HepG2 (cell line): ENCODE data around the gene ACP2. TPM values are rescaled to one million over a fixed set of nuclear protein-coding genes. Genes with fewer than 3 reads are reported as not detected.
A peak's percentile ranks its signal among the peaks of the same experiment; 100 is the strongest.

Experiments
- DMAP1 ChIP-seq: IDR thresholded peaks from 2 replicates; pipeline ENCODE4 v1.6.1; 2016
- ESRRA ChIP-seq: sonication (generic); formaldehyde crosslinking; IDR thresholded peaks from 2 replicates; pipeline ENCODE4 v1.5.1; 2020; ENCODE audit warnings: mild to moderate bottlenecking, low read depth, missing genetic modification reagents
- KLF12 ChIP-seq: sonication (generic); formaldehyde crosslinking; IDR thresholded peaks from 2 replicates; pipeline ENCODE4 v1.4.0; 2020; ENCODE audit warnings: missing genetic modification reagents, borderline replicate concordance
- MED1 ChIP-seq: sonication (generic); formaldehyde crosslinking; IDR thresholded peaks from 2 replicates; pipeline ENCODE4 v1.4.0; 2020; ENCODE audit warnings: missing genetic modification reagents
- MYC ChIP-seq: sonication (generic); formaldehyde crosslinking; IDR thresholded peaks from 2 replicates; pipeline ENCODE4 v1.9.0; 2021; ENCODE audit warnings: missing genetic modification reagents, borderline replicate concordance
- POLR2A ChIP-seq, 2 experiments: IDR thresholded peaks; 2 replicates each; pipeline ENCODE4 v1.6.1; 2011; ENCODE audit warnings: low read depth in 2 of 2, low read length in 2 of 2, mild to moderate bottlenecking in 1 of 2, moderate library complexity in 1 of 2; ENCODE audit not compliant: insufficient read depth in 1 of 2
- PRPF4 ChIP-seq: fragments of 200-400 bp; formaldehyde crosslinking; IDR thresholded peaks from 2 replicates; pipeline ENCODE4 v1.6.1; 2016; ENCODE audit warnings: low read length, low read depth; ENCODE audit not compliant: poor library complexity, severe bottlenecking
- SALL2 ChIP-seq: sonication (generic); formaldehyde crosslinking; IDR thresholded peaks from 2 replicates; pipeline ENCODE4 v1.8.1; 2023; ENCODE audit warnings: mild to moderate bottlenecking, missing genetic modification reagents, inconsistent platforms
- ZFP82 ChIP-seq: sonication (generic); formaldehyde crosslinking; IDR thresholded peaks from 2 replicates; pipeline ENCODE4 v1.5.1; 2020; ENCODE audit warnings: mild to moderate bottlenecking, missing genetic modification reagents, borderline replicate concordance
- ZNF160 ChIP-seq: sonication (generic); formaldehyde crosslinking; IDR thresholded peaks from 2 replicates; pipeline ENCODE4 v1.8.0; 2022; ENCODE audit warnings: mild to moderate bottlenecking, inconsistent platforms, missing genetic modification reagents
- ZNF260 ChIP-seq: sonication (generic); formaldehyde crosslinking; IDR thresholded peaks from 2 replicates; pipeline ENCODE4 v1.4.0; 2020; ENCODE audit warnings: missing genetic modification reagents, low read depth, mild to moderate bottlenecking, borderline replicate concordance
- ZNF569 ChIP-seq: sonication (generic); formaldehyde crosslinking; IDR thresholded peaks from 2 replicates; pipeline ENCODE4 v1.5.0; 2020; ENCODE audit warnings: mild to moderate bottlenecking, missing genetic modification reagents, moderate library complexity, borderline replicate concordance
- ZNF619 ChIP-seq: sonication (generic); formaldehyde crosslinking; IDR thresholded peaks from 2 replicates; pipeline ENCODE4 v1.4.0; 2020; ENCODE audit warnings: mild to moderate bottlenecking, missing genetic modification reagents
- ZNF790 ChIP-seq: sonication (generic); formaldehyde crosslinking; IDR thresholded peaks from 2 replicates; pipeline ENCODE4 v1.8.0; 2022; ENCODE audit warnings: missing genetic modification reagents, mild to moderate bottlenecking, borderline replicate concordance
- polyA plus RNA-seq, 8 experiments: library from polyadenylated mRNA; depleted of rRNA in 3 of 8; stranded (reverse) in 7 of 8; unstranded in 1 of 8; fragments of >200 nt; fragmentation: Illumina TruSeq in 4 of 8; extraction: Trizol in 4 of 8; gene quantifications; 2 replicates each; pipeline versions ENCODE4 v1.2.1 to v1.2.3, GENCODE V29; 2011 to 2016; ENCODE audit warnings: low read depth in 4 of 8, missing spikeins in 1 of 8, mixed read lengths in 1 of 8; ENCODE audit not compliant: insufficient read depth in 1 of 8
- total RNA-seq, 5 experiments: library from RNA; depleted of rRNA; stranded (reverse); fragments of >200 nt; fragmentation: Illumina TruSeq; extraction: Trizol; gene quantifications; 2 replicates each; pipeline ENCODE4 v1.2.3, GENCODE V29; 2016; ENCODE audit warnings: low read depth in 1 of 5
- TF ChIP-seq, protein P1 (sequence below): sonication (generic); formaldehyde crosslinking; IDR thresholded peaks from 2 replicates; pipeline ENCODE4 v1.4.0; 2020; ENCODE audit warnings: mild to moderate bottlenecking, missing genetic modification reagents
- TF ChIP-seq, protein P2 (sequence below): sonication (generic); formaldehyde crosslinking; IDR thresholded peaks from 2 replicates; pipeline ENCODE4 v1.4.0; 2020; ENCODE audit warnings: missing genetic modification reagents
- TF ChIP-seq, protein P3 (sequence below): sonication (generic); formaldehyde crosslinking; IDR thresholded peaks from 2 replicates; pipeline ENCODE4 v1.4.0; 2020; ENCODE audit warnings: missing genetic modification reagents, low read depth, mild to moderate bottlenecking, borderline replicate concordance
- TF ChIP-seq, protein P4 (sequence below): sonication (generic); formaldehyde crosslinking; IDR thresholded peaks from 2 replicates; pipeline ENCODE4 v1.4.0; 2020; ENCODE audit warnings: mild to moderate bottlenecking, missing genetic modification reagents

The ACP2 gene
- total and polyA plus RNA-seq, 2 of the 13 experiments (the other 11 are each of a cell fraction or from before 2014, with no cell fraction given), result 17.7 to 20.2 TPM

DNA sequence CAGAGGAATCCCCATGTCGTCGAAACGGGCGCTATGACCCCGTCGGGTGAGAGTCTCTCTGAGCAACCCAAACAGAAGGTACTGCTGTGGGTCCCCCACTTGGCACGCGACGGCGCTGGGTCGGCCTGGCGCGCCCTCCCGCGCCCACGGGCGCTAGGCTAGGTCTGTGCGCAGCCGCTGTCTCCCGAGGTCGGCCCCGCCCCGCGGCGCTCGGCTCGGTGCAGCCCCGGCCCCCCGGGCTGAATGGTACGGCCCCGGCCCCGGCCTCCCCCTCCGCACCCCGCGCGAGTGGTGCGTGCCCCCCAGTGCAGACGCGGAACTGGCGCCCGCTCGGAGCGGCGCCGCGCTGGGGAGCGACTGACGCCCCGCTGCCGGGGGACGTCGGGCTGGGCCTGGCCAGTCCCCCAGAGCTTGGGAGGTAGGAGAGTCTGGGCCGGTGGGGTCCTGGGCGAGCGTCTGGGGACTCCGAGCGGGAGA is 21.3 kb upstream of the ACP2 start, which contains the start of gene MADD (continued):
- TF ChIP-seq, protein P1, sequence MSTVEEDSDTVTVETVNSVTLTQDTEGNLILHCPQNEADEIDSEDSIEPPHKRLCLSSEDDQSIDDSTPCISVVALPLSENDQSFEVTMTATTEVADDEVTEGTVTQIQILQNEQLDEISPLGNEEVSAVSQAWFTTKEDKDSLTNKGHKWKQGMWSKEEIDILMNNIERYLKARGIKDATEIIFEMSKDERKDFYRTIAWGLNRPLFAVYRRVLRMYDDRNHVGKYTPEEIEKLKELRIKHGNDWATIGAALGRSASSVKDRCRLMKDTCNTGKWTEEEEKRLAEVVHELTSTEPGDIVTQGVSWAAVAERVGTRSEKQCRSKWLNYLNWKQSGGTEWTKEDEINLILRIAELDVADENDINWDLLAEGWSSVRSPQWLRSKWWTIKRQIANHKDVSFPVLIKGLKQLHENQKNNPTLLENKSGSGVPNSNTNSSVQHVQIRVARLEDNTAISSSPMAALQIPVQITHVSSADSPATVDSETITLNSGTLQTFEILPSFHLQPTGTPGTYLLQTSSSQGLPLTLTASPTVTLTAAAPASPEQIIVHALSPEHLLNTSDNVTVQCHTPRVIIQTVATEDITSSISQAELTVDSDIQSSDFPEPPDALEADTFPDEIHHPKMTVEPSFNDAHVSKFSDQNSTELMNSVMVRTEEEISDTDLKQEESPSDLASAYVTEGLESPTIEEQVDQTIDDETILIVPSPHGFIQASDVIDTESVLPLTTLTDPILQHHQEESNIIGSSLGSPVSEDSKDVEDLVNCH (CRISPR knock-in tag), result no peak
- TF ChIP-seq KLF12 (peak; percentile 79; the same call in 1 of the 2 replicates), ESRRA (CRISPR knock-in tag) (peak; percentile 33; the same call in 1 of the 2 replicates), DMAP1 (CRISPR knock-in tag) (no peak), ZNF619 (no peak; the same call in 1 of the 2 replicates), MYC (CRISPR knock-in tag) (0 out of 2 replicates have a peak, but pooled peaks have one; percentile 56), POLR2A (IDR thresholded peaks at IDR 0.05; ENCODE audit: insufficient read depth in 1 of 2, low read depth in 2 of 2, low read length in 2 of 2) (peak; percentile 63 to 82), ZNF160 (0 out of 2 replicates have a peak, but pooled peaks have one; percentile 57), ZNF569 (no peak), ZNF790 (no peak), MED1 (CRISPR knock-in tag) (0 out of 2 replicates have a peak, but pooled peaks have one; percentile 21), SALL2 (0 out of 2 replicates have a peak, but pooled peaks have one; percentile 55), PRPF4 (no peak), ZFP82 (CRISPR knock-in tag) (no peak), ZNF260 (CRISPR knock-in tag) (no peak)
- TF ChIP-seq, protein P2, sequence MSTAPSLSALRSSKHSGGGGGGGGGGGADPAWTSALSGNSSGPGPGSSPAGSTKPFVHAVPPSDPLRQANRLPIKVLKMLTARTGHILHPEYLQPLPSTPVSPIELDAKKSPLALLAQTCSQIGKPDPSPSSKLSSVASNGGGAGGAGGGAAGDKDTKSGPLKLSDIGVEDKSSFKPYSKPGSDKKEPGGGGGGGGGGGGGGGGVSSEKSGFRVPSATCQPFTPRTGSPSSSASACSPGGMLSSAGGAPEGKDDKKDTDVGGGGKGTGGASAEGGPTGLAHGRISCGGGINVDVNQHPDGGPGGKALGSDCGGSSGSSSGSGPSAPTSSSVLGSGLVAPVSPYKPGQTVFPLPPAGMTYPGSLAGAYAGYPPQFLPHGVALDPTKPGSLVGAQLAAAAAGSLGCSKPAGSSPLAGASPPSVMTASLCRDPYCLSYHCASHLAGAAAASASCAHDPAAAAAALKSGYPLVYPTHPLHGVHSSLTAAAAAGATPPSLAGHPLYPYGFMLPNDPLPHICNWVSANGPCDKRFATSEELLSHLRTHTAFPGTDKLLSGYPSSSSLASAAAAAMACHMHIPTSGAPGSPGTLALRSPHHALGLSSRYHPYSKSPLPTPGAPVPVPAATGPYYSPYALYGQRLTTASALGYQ (CRISPR knock-in tag), result 0 out of 2 replicates have a peak, but pooled peaks have one; percentile 42
- TF ChIP-seq, protein P3, sequence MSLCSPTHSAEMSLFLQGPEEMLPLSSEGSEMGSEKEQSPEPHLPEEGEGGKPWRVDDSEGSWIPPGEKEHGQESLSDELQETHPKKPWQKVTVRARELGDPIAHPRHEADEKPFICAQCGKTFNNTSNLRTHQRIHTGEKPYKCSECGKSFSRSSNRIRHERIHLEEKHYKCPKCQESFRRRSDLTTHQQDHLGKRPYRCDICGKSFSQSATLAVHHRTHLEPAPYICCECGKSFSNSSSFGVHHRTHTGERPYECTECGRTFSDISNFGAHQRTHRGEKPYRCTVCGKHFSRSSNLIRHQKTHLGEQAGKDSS (CRISPR knock-in tag), result 0 out of 2 replicates have a peak, but pooled peaks have one; percentile 19
- TF ChIP-seq, protein P4, sequence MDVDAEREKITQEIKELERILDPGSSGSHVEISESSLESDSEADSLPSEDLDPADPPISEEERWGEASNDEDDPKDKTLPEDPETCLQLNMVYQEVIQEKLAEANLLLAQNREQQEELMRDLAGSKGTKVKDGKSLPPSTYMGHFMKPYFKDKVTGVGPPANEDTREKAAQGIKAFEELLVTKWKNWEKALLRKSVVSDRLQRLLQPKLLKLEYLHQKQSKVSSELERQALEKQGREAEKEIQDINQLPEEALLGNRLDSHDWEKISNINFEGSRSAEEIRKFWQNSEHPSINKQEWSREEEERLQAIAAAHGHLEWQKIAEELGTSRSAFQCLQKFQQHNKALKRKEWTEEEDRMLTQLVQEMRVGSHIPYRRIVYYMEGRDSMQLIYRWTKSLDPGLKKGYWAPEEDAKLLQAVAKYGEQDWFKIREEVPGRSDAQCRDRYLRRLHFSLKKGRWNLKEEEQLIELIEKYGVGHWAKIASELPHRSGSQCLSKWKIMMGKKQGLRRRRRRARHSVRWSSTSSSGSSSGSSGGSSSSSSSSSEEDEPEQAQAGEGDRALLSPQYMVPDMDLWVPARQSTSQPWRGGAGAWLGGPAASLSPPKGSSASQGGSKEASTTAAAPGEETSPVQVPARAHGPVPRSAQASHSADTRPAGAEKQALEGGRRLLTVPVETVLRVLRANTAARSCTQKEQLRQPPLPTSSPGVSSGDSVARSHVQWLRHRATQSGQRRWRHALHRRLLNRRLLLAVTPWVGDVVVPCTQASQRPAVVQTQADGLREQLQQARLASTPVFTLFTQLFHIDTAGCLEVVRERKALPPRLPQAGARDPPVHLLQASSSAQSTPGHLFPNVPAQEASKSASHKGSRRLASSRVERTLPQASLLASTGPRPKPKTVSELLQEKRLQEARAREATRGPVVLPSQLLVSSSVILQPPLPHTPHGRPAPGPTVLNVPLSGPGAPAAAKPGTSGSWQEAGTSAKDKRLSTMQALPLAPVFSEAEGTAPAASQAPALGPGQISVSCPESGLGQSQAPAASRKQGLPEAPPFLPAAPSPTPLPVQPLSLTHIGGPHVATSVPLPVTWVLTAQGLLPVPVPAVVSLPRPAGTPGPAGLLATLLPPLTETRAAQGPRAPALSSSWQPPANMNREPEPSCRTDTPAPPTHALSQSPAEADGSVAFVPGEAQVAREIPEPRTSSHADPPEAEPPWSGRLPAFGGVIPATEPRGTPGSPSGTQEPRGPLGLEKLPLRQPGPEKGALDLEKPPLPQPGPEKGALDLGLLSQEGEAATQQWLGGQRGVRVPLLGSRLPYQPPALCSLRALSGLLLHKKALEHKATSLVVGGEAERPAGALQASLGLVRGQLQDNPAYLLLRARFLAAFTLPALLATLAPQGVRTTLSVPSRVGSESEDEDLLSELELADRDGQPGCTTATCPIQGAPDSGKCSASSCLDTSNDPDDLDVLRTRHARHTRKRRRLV (CRISPR knock-in tag), result no peak
